Natural killer cell (primary cell): Measurements from ENCODE around the gene LBHD2. TPM values are rescaled to one million over a fixed set of nuclear protein-coding genes. Genes with fewer than 3 reads are reported as not detected.

ENCODE experiments used
- ATAC-seq, 3 donors: fragments of 150-1000 bp in 2 of 3; fragments of 200-7000 bp in 1 of 3; cut with Tn5 transposase; 1 replicate in 1 of 3; 2 replicates in 2 of 3; pipeline ENCODE4 v1.10.0; 2021; ENCODE audit warnings: mild to moderate bottlenecking in 2 of 3, moderate library complexity in 2 of 3
- DNase-seq, 2 donors: peaks; one replicate each; pipeline versions ENCODE4 v3.0.0 to v3.0.0-alpha.2; 2013 to 2021; ENCODE audit warnings: mixed read lengths in 1 of 2
- H3K27ac ChIP-seq: one replicate; pipeline ENCODE4 v1.5.1; 2013; ENCODE audit warnings: mild to moderate bottlenecking, low read length
- H3K27me3 ChIP-seq: one replicate; pipeline ENCODE4 v1.6.1; 2013; ENCODE audit warnings: low read length; ENCODE audit not compliant: control insufficient read depth, insufficient read depth
- H3K36me3 ChIP-seq: one replicate; pipeline ENCODE4 v1.6.1; 2013; ENCODE audit warnings: low read length; ENCODE audit not compliant: control insufficient read depth, insufficient read depth
- H3K4me1 ChIP-seq: one replicate; pipeline ENCODE4 v1.6.1; 2013; ENCODE audit warnings: low read length; ENCODE audit not compliant: control insufficient read depth, insufficient read depth
- H3K4me3 ChIP-seq: one replicate; pipeline ENCODE4 v1.5.1; 2013; ENCODE audit warnings: low read length
- H3K9me3 ChIP-seq: one replicate; pipeline ENCODE4 v1.6.1; 2013; ENCODE audit warnings: low read length; ENCODE audit not compliant: control insufficient read depth, insufficient read depth
- H3K27ac Mint-ChIP-seq, 2 donors: one replicate each; pipeline ENCODE4 v1.8.0; 2022; ENCODE audit warnings: mild to moderate bottlenecking in 2 of 2, mixed read lengths in 2 of 2, moderate library complexity in 1 of 2
- H3K27me3 Mint-ChIP-seq, 2 donors: one replicate each; pipeline ENCODE4 v1.8.0; 2022; ENCODE audit warnings: low read depth in 2 of 2, mixed read lengths in 2 of 2
- H3K36me3 Mint-ChIP-seq: one replicate; pipeline ENCODE4 v1.8.0; 2022; ENCODE audit warnings: mixed read lengths
- H3K4me1 Mint-ChIP-seq, 2 donors: one replicate each; pipeline ENCODE4 v1.8.0; 2022; ENCODE audit warnings: mixed read lengths in 2 of 2
- H3K4me3 Mint-ChIP-seq: one replicate; pipeline ENCODE4 v1.8.0; 2022; ENCODE audit warnings: mild to moderate bottlenecking, moderate library complexity, mixed read lengths
- H3K9me3 Mint-ChIP-seq, 2 donors: one replicate each; pipeline ENCODE4 v1.8.0; 2022; ENCODE audit warnings: mixed read lengths in 2 of 2
- CTCF ChIP-seq: fragments of 200-600 bp; IDR thresholded peaks from one replicate; pipeline ENCODE4 v1.8.0; 2022; ENCODE audit warnings: antibody characterized with exemption
- WGBS: methylation state at CpG from one replicate; pipeline ENCODE4 v1.1.7; 2013; ENCODE audit warnings: missing lambda C conversion rate; ENCODE audit not compliant: insufficient coverage; 5-methylcytosine and 5-hydroxymethylcytosine counted together
- intact Hi-C: fragments of 100-400 bp; cut with micrococcal nuclease; formaldehyde crosslinking; loops from one replicate; pipeline ENCODE4 v1.14.2; 2022
- total RNA-seq, 4 donors: library from RNA; stranded (reverse); fragments of 120-200 nt in 1 of 4; gene quantifications; one replicate each; pipeline versions ENCODE4 v1.2.3 to v1.2.4, GENCODE V29; 2013 to 2022

Gene LBHD2
- total RNA-seq, 3 donors from 2014 or later (not counting 1 experiment from before 2014, with no cell fraction given) = not detected

DNA sequence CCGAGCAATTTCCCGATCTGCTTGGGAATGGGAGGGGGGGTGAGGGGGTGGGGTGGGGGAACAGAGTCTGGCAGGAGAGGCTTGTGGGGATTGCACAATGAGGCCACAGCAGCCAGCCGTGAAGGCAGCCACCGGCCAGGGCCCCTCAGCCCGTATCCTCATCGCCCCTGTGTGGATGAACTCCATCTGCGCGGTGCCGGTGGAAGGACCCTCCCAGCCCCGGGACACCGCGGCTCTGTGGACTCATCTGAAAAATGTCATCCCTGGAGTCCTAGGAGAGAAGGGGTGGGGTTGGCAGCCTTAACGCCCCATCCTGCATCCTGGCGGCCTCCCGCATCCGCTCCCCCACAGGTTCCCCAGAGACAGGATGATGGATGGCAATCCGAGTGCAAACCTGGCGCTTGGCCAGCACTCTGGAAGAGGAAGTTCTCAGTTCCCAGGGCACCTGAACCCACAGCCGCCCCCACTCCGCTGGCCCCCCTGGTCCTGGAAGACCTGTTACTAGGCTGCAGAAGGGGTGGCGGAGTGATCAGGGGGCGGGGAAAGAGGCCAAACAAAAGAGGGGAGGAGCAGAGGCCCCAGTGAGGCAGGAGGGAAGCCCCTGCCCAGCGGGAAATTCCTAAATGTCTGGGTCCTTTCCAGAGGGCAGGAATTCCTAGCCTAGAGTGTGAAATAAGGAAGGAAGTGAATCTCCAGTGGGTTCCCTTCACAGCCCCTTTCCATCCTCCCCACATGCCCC is 38.0 kb downstream of the LBHD2 start:
- H3K27me3 ChIP-seq = peaks cover 14% of the 10 kb centered on the region
- Mint-ChIP-seq H3K4me3 (no peak overlapping the region), H3K9me3 (no peaks in the 10 kb centered on the region), H3K27me3 (peaks cover 21 to 32% of the 10 kb centered on the region in 2 donors), H3K4me1 (peaks cover 0 to 6% of the 10 kb centered on the region in 2 donors), H3K27ac (no peak overlapping the region), H3K36me3 (no peaks in the 10 kb centered on the region)
- peak overlapping the region; percentile 64 for H3K27ac ChIP-seq
- H3K4me1 ChIP-seq = peaks cover 42% of the 10 kb centered on the region
- DNase-seq (no peak), ATAC-seq (no peak)
- no peaks in the 10 kb centered on the region for H3K36me3 ChIP-seq
- no peak for TF ChIP-seq CTCF
- intact Hi-C loops = no loop called here
- no peak overlapping the region for H3K4me3 ChIP-seq
- WGBS = 11% methylated on average over 21 of the region's 23 CpGs
- H3K9me3 ChIP-seq = no peaks in the 10 kb centered on the region

DNA sequence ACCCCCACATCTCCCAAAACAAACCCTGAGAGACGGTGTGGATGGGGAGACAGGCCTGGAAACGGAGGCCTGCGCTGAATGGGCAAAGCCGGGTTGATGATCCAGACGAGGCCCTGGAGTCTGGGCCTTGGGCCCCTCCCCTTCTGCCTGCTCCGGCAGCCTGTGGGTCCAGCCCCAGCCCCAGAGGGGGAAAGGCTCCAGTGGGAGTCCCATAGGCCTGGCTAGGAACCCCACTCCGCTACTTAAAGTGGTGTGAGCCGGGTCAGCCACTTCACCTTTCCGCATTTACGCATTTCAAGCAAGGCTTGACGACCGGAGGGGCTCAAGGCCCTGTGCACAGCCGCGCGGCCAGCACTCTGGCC is 38.6 kb downstream of the LBHD2 start:
- H3K36me3 ChIP-seq = no peaks in the 10 kb centered on the region
- no peaks in the 10 kb centered on the region for H3K9me3 ChIP-seq
- H3K27me3 Mint-ChIP-seq = peaks cover 21 to 32% of the 10 kb centered on the region in 2 donors
- no peaks in the 10 kb centered on the region for H3K9me3 Mint-ChIP-seq
- no peaks in the 10 kb centered on the region for H3K36me3 Mint-ChIP-seq
- no peak overlapping the region for H3K27ac Mint-ChIP-seq
- peak overlapping the region; percentile 64 for H3K27ac ChIP-seq
- ATAC-seq (no peak), DNase-seq (no peak)
- H3K4me1 Mint-ChIP-seq = peaks cover 0 to 6% of the 10 kb centered on the region in 2 donors
- no peak overlapping the region for H3K4me3 Mint-ChIP-seq
- 12% methylated on average over 15 of the region's 15 CpGs for WGBS
- intact Hi-C loops = no loop called here
- peak overlapping the region; percentile 18 for H3K4me3 ChIP-seq
- peaks cover 42% of the 10 kb centered on the region for H3K4me1 ChIP-seq
- TF ChIP-seq CTCF = no peak
- peaks cover 14% of the 10 kb centered on the region for H3K27me3 ChIP-seq

- H3K36me3 ChIP-seq = no peaks in the 10 kb centered on the region
- no peaks in the 10 kb centered on the region for H3K9me3 ChIP-seq
- under 1% methylated on average over 74 of the region's 74 CpGs for whole genome bisulfite sequencing
- ATAC-seq = peak; percentile 24 to 54 (median 52)
- intact Hi-C loops = no loop called here
- peak within 1 kb of the TSS; percentile 64 for H3K27ac ChIP-seq
- peaks cover 42% of the 10 kb centered on the region for H3K4me1 ChIP-seq
- TF ChIP-seq CTCF = no peak
- peaks cover 21 to 32% of the 10 kb centered on the region in 2 donors for H3K27me3 Mint-ChIP-seq
- H3K27me3 ChIP-seq = peaks cover 14% of the 10 kb centered on the region
- peaks cover 0 to 6% of the 10 kb centered on the region in 2 donors for H3K4me1 Mint-ChIP-seq
- H3K9me3 Mint-ChIP-seq = no peaks in the 10 kb centered on the region
- DNase-seq = no peak
- H3K4me3 Mint-ChIP-seq = peak within 1 kb of the TSS; percentile 28
- H3K36me3 Mint-ChIP-seq = no peaks in the 10 kb centered on the region
- peak within 1 kb of the TSS; percentile 24 for H3K4me3 ChIP-seq
- H3K27ac Mint-ChIP-seq = no peak within 1 kb of the TSS
These were observed 39.1 kb downstream of the LBHD2 start, which contains the start of gene TNFAIP2 for GRCh38 chr14:103122947-103123633. Gene TNFAIP2 (plus strand): TSS chr14:103123461. CDS start chr14:103126458, 2,997 bp downstream.
